GM18498 (cell line): ENCODE results near the gene SLC9A9.

Source experiments
- ATAC-seq: cut with Tn5 transposase; IDR thresholded peaks from one replicate; pipeline ENCODE4 v1.9.1; 2021; ENCODE audit warnings: mild to moderate bottlenecking, moderate library complexity; ENCODE audit not compliant: unreplicated experiment

SLC9A9 gene

DNA sequence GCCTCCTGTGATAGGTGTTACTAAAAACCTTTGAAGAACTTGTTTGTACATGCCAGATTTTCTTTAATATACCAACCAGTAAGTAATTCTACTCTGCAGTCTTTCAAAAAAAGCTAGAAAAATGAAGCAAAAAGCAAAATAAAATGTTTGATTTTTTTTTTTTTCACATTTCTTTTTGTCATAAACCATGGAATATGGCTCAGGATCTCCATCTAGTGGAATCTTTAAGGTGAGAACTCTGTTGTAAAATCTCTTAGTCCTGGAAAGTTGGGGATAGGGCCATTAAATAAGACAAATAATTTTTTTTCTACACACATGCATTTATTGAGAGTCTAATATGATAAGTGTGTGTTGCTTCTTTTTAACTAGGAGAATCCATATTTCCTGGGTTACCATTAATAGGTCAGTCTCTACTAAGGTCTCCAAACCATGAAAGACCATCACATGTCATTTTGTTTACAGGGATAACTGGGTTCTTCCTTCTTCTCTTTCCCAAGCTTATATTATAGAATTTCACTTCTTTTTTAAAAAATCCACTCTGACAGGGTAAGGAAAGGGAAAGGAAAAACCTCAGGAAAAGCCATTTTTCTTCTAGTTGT is 84.6 kb downstream of the SLC9A9 start:
- no peak for ATAC-seq

DNA sequence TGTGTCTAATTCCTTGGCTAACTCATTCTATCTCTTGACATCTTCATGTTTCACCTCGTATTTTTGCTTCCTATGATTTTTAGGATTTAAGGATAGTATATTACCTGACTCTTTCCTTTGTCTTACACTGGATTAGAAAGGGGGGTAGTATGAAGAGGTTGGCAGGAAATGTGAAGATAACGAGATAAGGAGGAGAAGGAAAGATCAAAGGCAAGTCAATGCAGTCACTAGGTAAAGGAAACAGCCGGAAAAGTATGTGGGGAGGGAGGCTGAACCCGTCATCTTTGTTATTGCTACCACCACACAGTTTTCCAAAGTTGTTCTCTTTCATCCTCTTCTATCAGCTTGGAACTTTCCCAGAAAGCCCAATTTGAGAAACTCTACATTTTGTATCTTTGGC is 90.6 kb downstream of the SLC9A9 start:
- ATAC-seq = no peak

DNA sequence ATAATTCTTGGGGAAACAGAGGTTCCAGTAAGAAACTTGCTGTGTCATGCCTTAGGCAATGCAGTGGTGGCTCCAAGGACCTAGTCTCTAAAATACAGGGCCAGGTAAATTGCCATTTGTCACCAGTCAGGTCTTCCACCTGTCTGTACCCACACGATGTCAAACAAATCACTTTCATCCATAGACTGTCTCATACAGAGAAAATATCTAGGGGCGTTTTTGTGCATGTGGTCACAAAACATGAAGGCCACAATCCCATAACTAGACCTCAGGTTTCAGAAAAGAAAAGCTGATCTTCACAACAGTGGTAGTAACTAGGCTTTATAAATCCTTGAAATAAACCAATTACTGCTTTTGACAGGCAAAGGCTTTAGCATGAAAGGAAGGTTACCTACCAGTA is 92.3 kb downstream of the SLC9A9 start:
- ATAC-seq = peak; percentile 54

DNA sequence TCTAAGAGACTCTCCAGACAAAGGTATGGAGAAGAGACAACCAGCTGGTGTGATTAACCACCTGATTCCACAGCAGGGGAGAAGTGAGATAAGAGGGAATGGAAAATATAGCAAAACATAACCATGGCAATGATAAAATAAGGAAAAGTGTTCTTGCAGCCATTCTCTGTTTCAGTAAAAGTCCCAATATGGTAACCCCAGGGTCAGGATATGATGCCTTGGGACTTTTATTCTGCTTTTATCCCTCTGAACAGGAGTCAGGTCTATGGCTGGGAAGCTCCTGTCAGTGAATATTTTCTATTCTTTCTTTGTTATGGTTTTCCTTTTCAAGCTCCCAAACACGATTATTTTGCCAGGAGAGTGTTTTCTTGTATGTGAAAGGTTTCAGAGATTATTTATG is 94.2 kb downstream of the SLC9A9 start:
- ATAC-seq = no peak

DNA sequence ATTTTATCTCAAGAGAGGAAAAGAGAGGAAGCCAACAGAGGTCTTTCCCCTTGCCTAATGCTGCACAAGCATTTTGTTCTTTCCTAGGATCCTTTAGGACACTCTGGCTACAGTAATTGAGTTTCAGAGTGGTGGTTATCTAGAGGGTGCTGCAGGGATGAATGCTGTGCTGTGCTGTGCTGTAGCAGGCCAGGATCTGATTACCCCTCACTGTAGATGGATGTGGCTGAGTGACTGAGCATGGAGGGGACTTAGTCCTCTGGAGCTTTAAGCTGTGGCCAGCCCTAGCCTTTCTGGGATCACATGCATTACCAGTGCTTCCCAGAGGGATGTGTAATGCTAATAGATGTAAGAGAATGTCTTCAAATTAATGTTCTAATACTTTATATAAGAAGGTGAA is 94.8 kb downstream of the SLC9A9 start:
- no peak for ATAC-seq

DNA sequence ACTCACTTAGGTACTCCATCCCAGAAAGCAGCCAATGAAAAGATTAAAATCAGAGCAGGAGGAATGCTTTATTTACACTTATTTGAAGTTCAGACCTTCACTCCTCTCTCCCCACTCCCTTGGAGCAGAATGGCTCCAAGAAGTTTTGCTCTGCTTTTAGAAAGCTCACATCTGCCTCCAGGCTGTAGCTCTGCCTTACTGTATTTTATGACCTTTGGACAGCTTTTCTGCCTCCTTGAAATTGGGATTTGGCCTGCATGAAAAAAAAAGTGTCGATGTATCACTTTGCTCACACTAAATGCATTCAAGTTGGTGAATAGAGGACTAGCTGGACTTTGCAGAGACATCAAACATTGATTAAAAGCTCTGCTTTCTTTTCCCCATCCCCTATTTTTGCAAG is 95.3 kb downstream of the SLC9A9 start:
- no peak for ATAC-seq

DNA sequence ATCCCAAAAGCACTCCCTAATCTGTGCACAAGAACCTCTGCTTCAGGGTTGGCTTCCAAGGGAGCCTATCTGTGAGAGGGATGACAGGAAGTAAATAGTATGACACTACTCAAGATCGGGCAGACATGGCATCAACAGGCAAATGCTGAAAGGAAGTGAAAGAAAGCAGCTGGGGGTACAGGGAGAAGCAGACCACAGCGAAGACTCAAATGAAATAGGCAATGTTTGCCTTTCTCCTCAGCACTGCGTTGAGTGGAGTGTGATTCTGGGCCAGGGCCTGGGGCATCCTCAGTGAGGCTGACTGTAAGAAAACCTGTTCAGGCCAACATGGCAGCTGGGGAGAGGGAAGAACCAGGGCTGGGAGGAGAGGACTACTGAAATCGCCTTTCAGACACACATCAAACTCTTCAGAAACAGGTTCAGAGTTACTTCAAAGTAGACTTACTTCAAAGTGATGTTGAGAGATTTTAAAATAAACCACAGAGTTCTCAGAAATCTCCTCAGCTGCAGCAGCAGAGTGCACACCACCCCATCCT is 96.6 kb downstream of the SLC9A9 start:
- peak; percentile 81 for ATAC-seq

DNA sequence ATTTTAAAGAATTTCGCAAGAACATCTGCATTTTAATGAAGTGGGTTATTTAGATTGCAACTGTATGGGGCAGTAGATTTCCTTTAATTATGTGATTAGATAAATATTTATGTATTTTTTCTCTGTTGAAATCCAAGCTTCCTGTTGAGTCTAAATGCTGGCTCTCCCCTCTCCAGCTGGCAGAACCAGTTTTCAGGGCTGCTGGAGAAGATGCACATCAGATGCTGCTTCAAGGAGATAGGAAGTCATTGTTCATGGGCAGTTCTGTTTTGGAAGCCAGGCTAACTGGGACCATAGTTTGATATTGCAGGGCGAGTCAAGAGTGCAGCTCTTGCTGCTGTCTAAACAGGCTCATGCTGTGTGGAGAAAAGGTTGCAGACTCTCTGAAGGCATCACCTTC is 97.4 kb downstream of the SLC9A9 start:
- ATAC-seq = no peak

DNA sequence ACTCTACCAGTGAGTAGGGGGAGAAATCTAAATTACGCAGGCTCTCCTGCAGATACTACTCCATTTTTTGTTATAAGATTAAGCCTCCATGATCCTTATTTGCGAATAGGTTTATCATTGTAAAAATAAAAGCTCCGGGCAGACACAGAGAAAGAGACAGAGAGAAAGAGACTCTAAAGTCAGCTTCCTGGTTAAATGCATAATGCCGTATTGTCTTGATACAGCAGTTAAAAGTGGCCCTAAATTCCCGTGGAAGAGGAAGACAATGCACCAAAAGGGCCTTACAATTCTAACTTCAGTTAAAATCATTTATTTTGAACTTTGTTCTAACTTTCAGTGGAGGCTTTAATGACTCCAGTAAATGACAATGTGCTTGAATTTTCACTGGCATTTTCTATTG is 98.3 kb downstream of the SLC9A9 start:
- no peak for ATAC-seq

DNA sequence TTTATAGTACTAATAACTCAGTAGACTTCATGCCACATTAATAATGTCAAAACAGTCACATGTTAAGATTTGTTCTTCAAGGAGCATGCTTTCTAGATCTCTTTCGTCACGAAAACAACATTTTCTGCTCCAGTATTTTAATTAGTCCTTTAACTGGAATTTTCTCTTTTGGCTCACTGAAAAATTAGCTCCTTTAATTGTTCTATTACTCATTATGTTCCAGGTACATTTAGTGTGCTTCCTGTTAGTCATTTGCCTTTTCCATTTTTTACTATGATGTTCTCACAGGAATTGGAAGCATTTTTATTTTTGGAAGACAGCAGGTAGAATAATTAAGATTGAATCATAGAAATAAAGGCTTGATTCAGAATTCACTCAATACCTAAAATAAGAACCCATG is 111.2 kb downstream of the SLC9A9 start:
- ATAC-seq = no peak

DNA sequence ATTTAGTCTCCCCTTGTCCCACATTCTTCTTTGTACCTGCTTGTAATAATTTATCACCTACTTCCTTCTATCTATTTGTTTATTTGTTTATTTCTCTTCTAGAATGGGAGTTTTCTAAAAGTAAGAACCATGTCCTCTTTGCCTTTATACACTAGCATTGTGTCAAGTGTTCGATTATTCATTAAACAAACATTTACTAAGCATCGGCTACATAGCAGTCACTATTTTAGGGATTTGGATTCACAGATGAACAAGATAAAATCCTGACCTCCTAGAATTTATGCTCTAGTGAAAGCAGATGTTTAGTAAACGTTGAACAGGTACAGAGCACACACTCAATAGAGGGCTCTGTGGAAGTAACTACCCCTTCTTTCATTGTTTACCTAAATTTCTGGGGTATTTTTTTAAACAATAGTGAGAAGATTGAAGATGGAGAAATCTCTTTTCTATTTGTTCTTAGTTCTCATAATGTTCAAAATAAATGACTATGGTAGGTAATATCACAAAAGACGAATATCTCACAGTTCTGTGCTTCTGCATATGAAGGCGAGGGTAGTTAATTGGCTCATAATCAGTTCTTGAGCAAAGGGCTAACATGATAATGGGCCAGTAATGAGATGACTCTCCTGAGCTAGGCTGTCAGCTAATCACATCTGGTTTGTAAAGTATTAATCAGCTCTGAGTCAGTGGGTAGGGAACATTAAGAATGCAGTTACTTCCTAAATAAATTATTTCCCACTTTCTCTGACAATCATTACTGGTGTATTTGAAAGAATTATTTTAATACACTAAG is 111.9 kb downstream of the SLC9A9 start:
- ATAC-seq = no peak

DNA sequence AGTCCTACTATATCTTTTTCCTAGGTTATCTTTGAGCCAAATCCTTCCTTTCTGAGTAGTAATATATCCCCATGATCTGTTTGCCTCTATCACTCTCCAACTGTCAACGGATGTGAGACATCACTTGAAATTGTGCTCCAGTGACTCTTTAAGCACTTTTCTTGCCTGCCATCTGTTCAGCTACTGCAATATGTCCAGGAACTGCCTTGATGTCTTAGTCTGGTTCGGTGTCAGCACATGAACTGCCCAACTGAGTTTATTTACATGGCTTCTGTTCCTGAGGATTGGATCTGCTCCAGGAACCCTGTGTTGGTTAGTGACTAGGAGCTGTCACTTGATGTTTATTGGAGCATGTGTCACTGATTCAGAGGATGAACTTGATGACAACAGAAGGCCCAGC is 116.5 kb downstream of the SLC9A9 start:
- ATAC-seq = no peak

DNA sequence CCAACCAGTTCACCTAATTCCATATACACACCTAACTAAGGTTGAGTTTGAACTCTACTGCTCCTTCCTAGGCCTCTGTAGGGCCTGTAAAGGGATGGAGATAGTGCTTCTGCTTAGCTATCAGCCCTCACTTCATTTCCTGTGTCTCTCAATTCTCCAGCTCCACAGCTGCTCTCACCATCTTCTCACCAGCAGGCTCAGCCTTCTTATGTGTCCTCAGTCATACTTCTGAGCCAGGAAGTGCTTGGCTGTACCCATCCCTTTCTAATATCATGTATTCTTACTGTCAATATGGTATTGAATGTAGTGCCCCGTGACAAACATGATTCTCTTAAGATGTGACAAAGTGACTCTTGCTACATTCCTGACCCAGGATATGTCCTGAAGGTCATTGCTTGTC is 116.9 kb downstream of the SLC9A9 start:
- ATAC-seq = no peak

DNA sequence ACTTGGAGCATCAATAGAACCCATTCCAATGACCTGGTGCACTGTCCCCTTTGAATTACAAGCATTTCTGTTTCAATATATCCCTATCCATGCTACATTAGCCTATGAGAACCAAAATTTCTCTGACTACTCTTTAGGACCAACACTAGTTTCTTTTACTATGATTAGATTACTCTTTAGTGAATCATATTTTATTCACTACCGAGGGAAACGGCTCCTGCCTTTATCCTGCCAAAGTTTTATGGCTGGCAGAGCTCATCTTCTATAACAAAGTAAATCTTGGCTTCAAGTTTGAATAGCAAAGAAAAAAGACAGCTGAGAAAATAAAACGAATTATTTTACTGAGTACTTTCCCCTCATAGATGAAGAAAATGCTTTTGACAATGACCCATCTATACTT is 120.9 kb downstream of the SLC9A9 start:
- ATAC-seq = no peak

DNA sequence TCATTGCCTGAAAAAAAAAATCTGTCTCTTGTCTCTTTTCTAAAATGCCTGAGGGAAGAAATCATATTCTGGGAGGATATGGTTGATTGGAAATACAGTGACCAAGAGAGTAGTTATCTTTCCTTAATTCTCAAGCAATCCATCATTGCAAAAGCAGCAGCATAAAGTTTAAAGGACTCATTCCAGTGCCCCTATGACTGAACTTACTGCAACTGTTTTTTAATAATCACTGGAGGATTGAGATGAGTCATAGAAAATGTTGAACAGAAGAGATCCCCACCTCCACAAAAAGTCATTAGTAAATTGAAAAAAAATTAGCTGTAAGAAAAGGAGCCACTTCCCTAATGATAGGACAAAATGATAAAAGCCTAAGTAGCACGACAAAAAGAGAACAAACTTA is 121.5 kb downstream of the SLC9A9 start:
- no peak for ATAC-seq

DNA sequence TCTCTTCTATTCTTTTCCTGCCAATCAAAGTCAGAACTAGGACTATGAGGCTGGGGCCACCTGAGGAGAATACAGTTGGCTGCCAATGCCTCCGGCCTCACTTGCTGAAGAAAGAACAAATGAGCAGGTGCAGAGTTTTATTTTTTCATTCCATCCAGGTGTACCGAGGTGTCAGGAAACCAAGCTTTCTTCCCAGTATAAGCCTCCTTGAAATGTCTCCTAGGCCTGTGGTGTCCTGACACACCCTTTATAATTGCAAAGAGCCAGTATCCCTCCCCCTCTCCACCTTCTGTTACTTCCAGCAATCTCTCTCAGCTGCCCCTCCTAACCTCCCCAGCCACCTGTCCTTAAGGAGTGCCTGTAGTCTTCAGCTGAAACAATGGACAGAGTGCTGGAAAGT is 127.9 kb downstream of the SLC9A9 start:
- no peak for ATAC-seq

DNA sequence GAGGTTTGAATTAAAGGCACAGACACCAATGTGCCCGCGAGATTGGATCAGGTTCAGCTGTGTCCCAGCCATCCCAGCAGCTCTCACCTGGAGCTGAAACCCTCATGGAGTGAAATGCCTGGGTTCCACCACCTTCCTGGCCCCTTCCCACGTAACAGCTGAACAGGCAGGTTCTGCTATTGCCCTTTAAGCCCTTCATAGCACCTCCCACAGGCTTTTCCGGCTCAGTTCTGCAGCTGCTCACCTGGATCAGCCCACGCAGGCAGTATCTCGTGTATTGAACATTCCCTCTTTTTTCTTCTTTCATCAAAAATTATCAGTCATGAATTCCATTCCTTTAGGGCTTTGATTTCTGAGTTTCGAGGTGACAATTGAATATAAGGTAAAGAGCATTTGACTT is 129.8 kb downstream of the SLC9A9 start:
- ATAC-seq = no peak

DNA sequence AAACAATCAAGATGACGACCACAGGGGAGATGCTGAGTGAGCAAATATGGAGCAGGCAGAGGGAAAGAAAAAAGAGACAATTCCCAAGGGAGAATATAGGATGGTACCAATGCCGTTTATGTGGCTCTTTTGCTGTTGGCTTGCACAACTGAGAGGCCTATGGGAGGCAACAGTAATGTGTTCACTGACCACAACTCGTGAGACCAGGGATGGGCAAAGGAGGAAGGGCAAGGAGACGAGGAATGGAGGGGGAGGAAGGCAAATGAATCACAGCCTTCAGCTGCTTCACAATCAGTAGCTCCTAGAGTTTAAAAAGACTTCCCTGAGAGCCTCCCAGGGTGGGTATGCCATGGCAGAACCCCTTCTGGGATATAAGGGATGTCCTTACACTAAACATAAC is 131.5 kb downstream of the SLC9A9 start:
- ATAC-seq = no peak

DNA sequence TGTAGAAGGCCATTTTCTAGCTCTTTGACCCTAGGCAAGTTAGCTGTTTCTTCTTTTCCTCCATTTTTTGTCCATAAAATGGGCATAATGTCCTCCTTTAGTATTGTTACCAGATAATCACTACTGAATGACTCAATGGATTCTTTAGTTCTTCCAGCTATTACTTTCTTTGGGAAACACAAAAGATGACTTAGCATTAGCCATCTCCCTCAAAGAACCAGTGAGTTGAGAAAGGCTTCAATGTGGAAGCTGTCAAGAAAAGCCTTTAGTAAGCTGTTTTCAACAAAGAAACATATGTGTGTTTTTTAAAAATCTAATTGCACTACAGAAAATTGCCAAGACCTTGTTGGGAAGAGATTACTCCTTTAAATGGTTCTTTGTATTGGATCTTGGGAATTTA is 135.7 kb downstream of the SLC9A9 start:
- ATAC-seq = no peak

DNA sequence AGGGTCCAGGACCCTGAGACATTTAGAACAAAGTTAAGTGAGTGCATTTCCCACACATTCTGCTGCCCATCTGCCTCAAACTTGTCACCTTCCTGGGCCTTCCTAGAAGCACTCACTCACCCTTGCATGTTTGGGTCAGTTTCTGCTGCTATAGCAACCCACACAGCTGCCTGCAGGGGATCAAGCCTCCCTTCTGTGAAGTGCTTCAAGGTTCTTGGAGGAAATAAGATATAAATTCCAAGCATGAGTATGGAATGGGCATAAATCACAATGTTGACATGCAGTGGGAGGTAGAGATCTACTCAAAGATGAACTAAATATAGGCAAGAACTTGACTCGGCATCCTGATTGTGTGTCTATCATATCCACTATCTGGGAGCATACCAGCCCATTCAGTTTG is 140.4 kb downstream of the SLC9A9 start:
- ATAC-seq = no peak

DNA sequence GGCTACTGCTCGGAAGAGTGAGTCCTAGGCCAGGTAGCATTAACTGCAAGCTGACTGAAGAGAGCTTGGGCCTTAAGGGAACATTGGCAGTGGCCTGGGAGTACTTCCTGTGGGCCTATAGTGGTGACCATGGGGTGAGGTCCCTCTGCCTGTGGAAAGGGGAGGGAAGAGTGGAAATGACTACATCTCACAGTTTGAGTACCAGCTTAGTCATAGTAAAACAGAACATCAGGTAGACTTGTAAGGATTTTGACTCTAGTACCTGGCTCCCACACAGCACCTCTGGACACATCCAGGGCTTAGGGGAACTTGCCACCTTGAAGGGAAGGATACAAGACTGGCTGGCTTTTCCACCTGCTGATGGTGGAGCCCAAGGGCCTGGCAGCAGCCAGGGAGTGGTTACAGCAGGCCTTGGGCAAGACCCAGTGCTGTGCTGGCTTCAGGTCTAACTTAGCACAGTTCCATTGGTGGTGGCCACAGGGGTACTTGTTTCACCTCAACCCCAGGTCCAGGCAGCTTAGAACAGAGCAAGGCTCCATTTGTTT is 147.8 kb downstream of the SLC9A9 start:
- no peak for ATAC-seq

DNA sequence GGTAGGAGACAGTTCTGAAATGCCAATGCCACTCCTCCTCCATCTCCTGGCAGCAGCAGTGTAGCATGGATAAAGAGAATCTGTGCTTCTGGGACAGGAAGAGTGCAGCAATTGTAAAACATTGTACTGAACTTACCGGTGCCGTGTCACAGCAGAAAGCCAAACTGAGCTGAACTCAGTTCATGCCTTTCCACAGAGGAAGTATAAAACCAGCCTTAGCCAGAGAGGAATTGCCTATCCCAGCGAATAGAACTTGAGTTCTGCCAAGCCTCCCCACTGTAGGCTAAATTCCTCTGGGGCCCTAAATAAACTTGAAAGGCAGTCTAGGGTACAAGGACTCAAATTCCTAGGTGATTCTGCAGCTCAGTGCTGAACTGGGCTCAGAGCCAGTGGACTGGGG is 148.8 kb downstream of the SLC9A9 start:
- ATAC-seq = no peak
